Measurements from ENCODE around the gene KLHDC4. TPM values are rescaled to one million over a fixed set of nuclear protein-coding genes. Genes with fewer than 3 reads are reported as not detected.

The KLHDC4 gene
- total RNA-seq, 2 experiments from 2014 or later = 147 to 233 TPM

DNA sequence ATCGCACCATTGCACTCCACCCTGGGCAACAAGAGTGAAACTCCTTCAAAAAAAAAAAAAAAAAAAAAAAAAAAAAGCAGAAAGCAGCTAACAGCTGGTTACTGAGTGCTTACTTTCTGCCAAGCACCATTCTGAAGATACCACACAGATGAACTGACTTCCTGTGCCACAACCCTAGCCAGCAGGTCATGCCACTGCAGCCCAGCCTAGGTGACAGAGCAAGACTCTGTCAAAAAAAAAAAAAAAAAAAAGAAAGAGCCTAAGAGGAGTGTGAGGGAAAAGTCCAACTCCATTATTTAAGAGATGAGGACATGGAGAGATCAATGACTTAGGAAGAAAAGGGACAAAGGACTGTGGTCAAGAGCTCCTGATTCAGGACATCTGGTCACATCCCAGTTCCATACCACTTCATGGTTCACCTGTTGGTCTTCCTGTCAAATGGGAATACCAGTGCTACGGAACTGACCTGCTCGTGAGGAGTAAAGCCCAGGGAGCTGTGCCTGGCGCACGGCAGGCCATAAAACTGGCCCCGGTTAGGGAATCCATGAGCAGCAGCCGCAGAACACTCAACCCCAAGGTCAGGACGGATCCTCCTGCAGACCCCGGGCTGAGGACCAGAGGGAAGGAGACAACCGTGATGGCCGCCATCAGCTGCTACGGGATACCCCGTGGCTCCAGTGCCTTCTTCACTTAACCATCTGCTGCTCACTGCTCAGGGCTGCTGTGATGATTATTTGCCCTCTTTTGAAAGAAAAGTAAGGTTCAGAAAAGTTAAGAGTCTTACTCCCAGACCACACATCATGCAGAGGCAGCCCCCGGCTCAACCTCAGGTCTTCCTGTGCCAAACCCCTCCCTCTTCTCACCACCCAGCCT lies 950 bp downstream of the KLHDC4 start:
- no peaks in the 10 kb centered on the region for H3K9me2 ChIP-seq (ENCODE audit: insufficient read depth, low read length)
- H3K79me2 ChIP-seq (ENCODE audit: insufficient read depth, low read depth, low read length) = peaks cover 64% of the 10 kb centered on the region
- ChIA-PET POLR2A (interaction anchor here (0.6 to 2.0 kb wide), 5 partner anchors 9 to 107 kb away, joined by 3 to 8 read pairs (median 4); no protein-coding TSS in a partner anchor), CTCF (ENCODE audit: unreplicated experiment) (no interaction called here)
- H3K27ac ChIP-seq (ENCODE audit: low read depth, low read length, poor library complexity, severe bottlenecking) = peak overlapping the region; percentile 75
- intact Hi-C loops (cut with micrococcal nuclease; ENCODE audit: unreplicated experiment) = loop anchor here (5.0 kb wide), 1 partner anchor 43 kb away; no protein-coding TSS in a partner anchor
- H3K4me3 ChIP-seq (ENCODE audit: low read depth, low read length, poor library complexity, severe bottlenecking) = peak overlapping the region; percentile 86
- H3K4me1 ChIP-seq (ENCODE audit: insufficient read depth, low read length, poor library complexity, severe bottlenecking) = peaks cover 52% of the 10 kb centered on the region
- TF ChIP-seq, protein P1, sequence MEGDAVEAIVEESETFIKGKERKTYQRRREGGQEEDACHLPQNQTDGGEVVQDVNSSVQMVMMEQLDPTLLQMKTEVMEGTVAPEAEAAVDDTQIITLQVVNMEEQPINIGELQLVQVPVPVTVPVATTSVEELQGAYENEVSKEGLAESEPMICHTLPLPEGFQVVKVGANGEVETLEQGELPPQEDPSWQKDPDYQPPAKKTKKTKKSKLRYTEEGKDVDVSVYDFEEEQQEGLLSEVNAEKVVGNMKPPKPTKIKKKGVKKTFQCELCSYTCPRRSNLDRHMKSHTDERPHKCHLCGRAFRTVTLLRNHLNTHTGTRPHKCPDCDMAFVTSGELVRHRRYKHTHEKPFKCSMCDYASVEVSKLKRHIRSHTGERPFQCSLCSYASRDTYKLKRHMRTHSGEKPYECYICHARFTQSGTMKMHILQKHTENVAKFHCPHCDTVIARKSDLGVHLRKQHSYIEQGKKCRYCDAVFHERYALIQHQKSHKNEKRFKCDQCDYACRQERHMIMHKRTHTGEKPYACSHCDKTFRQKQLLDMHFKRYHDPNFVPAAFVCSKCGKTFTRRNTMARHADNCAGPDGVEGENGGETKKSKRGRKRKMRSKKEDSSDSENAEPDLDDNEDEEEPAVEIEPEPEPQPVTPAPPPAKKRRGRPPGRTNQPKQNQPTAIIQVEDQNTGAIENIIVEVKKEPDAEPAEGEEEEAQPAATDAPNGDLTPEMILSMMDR (conservative IDR thresholded peaks at IDR 0.05; ENCODE audit: low read length) = no peak
- TF ChIP-seq EZH2phosphoT487 (IDR thresholded peaks at IDR 0.05; ENCODE audit: borderline replicate concordance, low read depth, low read length) = no peak
- peak overlapping the region; percentile 100 for H3K4me2 ChIP-seq (ENCODE audit: low read length)
- no peak overlapping the region for H2AFZ ChIP-seq (ENCODE audit: low read length)
- BruUV-seq (replicated peaks) = no TSS peak
- H3K36me3 ChIP-seq (ENCODE audit: insufficient read depth, low read length) = peaks cover 51% of the 10 kb centered on the region
- peaks cover 24% of the 10 kb centered on the region; the same call in 1 of the 2 replicates for H4K20me1 ChIP-seq (ENCODE audit: insufficient read depth, low read length)
- DNase-seq (ENCODE audit: low spot score) = peak; percentile 42
- no peaks in the 10 kb centered on the region for H3K9me3 ChIP-seq (ENCODE audit: low read length)

DNA sequence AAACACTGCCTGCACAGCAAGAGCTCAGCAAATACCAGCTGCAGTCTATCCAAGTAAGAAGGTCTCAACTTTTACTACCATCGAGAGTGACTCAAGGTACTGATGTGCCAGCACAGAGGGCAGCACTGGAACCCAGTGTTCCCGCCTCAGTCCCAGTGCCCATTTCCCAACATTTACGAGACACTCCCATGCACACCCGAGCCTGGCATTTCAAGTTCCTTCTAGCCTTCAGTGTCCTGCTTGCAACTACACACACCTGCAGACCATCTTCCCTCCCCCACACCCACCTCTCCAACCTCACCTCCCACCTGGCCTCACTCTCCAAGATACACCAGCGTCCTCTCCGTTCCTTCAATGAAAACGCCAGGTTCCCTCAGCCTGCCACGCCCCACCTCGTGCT lies 3.2 kb downstream of the KLHDC4 start:
- Histone ChIP-seq H3K36me3 (ENCODE audit: insufficient read depth, low read length) (peaks cover 71% of the 10 kb centered on the region), H3K4me3 (ENCODE audit: low read depth, low read length, poor library complexity, severe bottlenecking) (peak overlapping the region; percentile 55), H3K4me1 (ENCODE audit: insufficient read depth, low read length, poor library complexity, severe bottlenecking) (peaks cover 41% of the 10 kb centered on the region), H3K9me3 (ENCODE audit: low read length) (no peaks in the 10 kb centered on the region), H2AFZ (ENCODE audit: low read length) (no peak overlapping the region), H3K79me2 (ENCODE audit: insufficient read depth, low read depth, low read length) (peaks cover 85% of the 10 kb centered on the region), H3K27ac (ENCODE audit: low read depth, low read length, poor library complexity, severe bottlenecking) (peak overlapping the region; percentile 68), H3K4me2 (ENCODE audit: low read length) (peak overlapping the region; percentile 100), H3K9me2 (ENCODE audit: insufficient read depth, low read length) (no peaks in the 10 kb centered on the region), H4K20me1 (ENCODE audit: insufficient read depth, low read length) (peaks cover 30% of the 10 kb centered on the region)
- POLR2A ChIA-PET = interaction anchor here (0.6 kb wide), 1 partner anchor 40 kb away, joined by 3 read pairs; no protein-coding TSS in a partner anchor
- TF ChIP-seq EZH2phosphoT487 (IDR thresholded peaks at IDR 0.05; ENCODE audit: borderline replicate concordance, low read depth, low read length) = no peak
- TF ChIP-seq, protein P1 (conservative IDR thresholded peaks at IDR 0.05; ENCODE audit: low read length) = 0 out of 2 replicates have a peak, but pooled peaks have one; percentile 19
- intact Hi-C loops (cut with micrococcal nuclease; ENCODE audit: unreplicated experiment) = no loop called here
- CTCF ChIA-PET (ENCODE audit: unreplicated experiment) = no interaction called here
- DNase-seq (ENCODE audit: low spot score) = no peak
- BruUV-seq (replicated peaks) = no TSS peak

All from OCI-LY7 (cell line).